DMS 273 (cell line): Measurements from ENCODE around the gene SERPINC1.
"Not testable (repeated sequence)": the region's sequence is repeated elsewhere in the genome, so short reads cannot be mapped to it uniquely, and the experiment has no call there.

Experiments
- DNase-seq: peaks from one replicate; lab custom pipeline; 2025; ENCODE audit not compliant: unreplicated experiment; lab: John Stamatoyannopoulos, UW

SERPINC1 gene

DNA sequence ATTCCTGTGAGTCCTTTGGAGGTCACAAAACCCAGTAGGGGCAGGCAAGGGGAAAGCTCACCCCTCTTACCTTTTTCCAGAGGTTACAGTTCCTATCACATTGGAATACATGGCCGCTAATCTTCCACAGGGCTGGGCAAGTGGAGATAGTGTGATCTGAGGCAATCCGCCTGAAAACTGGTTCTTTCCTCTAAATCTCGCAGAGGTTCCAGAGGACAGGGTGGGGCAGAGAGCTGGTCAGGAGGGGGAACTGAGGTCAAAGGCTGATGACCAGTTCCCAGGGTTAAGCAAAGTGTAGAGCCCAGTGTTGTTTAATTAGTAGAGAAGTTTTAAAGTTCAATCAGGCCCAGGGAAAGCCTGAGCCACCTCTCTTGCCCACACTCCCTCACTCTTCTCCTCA is at the start of gene SERPINC1:
Gene SERPINC1 (minus strand): TSS at position 179 of the 400 bp plus-strand sequence. CDS start 68 bp downstream, at position 111.
- no peak for DNase-seq

DNA sequence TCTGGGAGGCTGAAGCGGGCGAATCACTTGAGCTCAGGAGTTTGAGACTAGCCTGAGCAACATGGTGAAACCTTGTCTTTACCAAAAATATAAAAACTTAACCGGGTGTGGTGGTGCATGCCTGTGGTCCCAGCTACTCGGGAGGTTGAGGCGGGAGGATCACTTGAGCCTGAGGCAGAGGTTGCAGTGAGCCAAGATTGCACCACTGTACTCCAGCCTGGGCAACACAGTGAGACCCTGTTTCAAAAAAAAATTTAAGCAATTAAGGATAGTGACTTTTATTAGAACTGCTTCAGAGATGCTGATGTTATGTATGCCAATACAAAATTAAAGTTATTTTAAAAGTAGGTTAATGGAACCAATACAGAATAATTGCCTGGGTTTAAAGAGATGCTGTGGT is 48.8 kb upstream of the SERPINC1 start:
- not testable (repeated sequence) for DNase-seq

DNA sequence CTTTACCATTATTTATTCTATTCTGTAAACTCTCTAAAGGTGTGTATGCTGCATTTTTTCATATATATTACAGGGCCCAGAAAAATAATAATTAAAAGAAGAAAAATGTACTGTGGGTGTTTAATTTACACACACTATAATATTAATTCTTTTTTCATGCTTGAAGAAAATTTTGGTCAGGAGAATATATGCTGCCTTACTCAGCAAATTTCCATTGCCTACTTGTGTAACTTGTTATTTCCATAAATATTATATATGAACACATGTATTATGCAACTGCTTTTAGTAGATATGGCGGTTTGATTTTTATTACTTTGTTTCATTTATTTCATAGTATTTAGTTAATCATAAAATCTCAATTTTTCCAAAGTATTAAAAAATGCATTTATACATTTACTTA is 46.4 kb upstream of the SERPINC1 start:
- DNase-seq: no peak

DNA sequence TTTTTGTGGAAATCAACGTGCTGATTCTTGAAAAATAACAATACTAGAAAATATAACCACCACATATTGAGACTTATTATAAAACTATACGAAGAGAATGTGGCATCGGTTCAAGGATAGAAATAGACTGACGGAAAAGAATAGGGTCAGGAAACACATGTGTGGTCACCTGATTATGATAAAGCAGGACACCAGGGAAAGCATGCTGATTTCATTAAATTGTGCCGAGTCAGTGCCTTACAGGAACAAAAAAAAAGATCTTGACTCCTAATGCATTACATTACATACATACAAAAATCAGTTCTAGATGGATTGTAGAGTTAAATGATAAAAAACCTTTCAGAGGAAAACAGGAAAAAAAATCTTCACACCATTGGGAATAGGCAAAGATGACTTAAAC is 43.5 kb upstream of the SERPINC1 start:
- no peak for DNase-seq

DNA sequence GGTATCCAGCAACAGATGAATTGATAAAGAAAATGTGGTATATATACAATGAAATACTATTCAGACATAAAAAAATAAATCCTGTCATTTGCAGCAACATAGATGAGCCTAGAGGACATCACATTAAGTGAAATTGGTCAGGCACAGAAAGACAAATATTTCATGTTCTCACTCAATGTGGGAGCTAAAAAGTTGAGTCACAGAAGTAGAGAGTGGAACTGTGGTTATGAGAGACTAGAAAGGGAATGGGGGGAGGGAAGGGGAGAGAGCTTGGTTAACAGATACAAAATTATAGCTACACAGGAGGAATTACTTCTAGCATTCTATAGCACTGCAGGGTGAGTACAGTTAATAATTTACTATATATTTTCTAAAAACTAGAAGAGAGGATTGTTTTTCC is 37.1 kb upstream of the SERPINC1 start:
- DNase-seq: no peak

DNA sequence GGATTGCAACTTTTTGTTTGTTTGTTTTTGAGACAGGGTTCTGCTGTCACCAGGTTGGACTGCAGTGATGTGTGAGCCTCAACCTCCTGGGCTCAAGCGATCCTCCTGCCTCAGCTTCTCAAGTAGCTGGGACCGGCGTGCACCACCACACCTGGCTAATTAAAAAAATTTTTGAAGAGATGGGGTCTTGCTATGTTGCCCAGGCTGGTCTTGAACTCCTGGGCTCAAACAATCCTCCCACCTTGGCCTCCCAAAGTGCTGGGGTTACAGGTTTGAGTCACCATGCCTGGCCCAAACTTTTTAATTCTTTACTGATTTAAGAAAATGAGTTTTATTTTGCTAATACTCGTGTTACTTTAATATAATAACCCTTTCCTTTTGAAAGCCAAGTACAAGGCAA is 31.5 kb upstream of the SERPINC1 start:
- no peak for DNase-seq

DNA sequence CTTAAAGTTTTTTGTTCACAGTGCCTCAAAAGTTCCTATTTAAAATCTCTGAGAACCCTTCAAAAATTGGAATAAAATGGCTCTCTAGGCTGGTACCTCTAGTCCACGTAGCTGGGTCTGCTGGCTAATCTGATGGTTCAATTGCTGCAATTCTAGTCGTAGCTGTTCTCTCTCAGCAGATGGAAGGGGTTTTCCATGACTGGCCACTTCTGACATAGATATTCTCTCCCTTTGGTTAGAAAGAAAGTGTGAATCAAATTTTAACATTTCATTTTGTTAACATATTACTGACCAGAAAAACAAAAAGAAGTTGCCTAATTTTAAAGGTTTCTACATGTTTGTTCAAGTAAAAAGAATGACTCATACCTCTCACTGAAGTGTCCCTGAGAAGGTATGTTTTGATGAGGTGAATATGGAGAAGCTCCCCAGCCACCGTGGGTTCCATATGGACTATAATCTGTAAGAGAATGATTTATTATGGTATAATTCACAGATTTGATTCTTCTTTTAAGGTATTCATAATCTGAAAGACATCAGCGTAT is 29.3 kb upstream of the SERPINC1 start:
- no peak for DNase-seq

DNA sequence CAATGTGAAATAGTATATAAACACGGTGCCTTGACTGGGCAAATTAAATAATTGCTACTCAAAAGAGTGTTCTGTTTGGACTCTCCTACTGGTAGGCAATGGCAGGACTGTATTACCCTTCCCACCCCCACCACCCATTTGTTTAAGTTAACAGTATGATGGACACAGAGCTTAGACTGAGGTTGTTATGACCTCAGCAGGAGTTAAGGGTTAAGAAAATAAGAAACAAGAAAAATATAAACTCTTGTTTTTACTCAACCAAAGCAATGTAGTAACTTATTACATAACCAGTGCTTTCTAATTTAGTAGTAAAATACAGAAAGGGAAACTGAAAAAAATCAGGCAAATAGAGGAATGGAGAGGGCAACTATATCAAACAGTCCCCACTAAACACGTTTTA is 19.9 kb upstream of the SERPINC1 start:
- DNase-seq: no peak

DNA sequence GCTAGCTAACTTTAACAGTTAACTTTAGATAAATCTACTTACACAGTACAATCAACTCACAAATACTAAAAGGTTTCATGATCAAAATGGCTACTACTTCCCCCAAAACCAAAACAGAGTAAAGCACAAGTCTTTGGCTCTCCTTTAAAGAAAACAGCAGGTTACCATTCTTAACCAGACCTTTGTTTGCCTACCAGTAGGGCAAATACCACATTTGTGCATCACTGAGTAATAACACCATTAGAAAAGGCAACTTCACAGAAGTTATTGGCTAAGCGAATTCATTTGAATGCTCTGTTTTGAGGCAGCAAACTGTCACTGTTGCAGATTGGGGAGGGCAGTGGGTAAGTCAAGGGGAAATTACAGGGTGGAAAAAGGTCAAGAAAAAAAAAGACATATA is 17.3 kb upstream of the SERPINC1 start:
- no peak for DNase-seq

DNA sequence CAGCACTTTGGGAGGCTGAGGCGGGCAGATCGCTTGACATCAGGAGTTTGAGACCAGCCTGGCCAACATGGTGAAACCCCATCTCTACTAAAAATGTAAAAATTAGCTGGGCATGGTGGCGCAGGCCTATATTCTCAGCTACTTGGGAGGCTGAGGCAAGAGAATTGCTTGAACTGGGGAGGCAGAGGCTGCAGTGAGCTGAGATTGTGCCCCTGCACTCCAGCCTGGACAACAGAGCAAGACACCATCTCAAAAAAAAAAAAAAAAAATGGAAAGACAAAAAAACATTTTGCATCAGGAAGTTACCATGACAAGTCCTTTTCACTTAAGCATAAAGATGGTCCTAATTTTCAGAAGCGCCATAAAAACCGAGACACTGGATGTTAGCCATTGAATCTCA is 13.4 kb upstream of the SERPINC1 start:
- DNase-seq: not testable (repeated sequence)

DNA sequence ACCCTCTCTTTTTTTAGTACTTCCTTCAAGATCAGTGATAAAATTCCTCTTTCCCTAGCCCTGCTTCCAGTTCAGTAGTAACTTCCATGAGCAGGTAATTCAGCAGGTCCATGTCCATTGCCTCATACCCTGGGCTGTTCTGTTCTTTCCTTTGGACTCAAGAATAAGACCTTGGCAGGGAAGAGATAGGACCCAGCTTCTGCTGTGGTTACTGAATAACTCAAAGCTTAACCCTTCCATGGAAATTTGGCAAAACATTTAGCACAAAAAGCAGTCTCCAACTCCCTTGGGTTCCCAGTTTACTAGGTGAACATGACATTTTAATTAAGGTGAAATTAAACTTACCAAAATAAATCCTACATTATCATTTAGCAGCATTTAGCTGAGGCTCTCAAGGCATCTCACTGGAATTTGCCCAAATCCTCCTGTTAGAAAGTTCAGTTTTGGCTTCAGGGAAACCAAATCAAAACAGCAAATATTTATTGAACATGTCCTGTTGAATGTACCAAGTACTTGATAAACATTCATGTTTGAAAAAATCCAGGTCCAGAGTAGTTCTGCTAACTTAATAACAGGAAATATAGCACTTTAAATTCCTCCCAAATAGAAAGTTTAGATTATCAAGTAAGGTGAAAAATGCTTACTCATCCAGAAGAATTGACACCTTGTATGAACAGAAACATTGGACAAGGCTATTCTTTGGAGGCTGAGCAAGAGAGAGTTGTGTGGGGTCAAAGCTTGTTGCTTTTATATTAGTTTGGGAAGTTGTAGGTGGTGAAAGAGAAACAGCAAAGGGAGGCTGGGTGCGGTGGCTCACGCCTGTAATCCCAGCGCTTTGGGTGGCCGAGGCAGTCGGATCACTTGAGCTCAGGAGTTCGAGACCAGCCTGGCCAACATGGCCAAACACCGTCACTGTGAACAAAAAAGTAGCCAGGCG is 8.4 kb upstream of the SERPINC1 start:
- DNase-seq: no peak

DNA sequence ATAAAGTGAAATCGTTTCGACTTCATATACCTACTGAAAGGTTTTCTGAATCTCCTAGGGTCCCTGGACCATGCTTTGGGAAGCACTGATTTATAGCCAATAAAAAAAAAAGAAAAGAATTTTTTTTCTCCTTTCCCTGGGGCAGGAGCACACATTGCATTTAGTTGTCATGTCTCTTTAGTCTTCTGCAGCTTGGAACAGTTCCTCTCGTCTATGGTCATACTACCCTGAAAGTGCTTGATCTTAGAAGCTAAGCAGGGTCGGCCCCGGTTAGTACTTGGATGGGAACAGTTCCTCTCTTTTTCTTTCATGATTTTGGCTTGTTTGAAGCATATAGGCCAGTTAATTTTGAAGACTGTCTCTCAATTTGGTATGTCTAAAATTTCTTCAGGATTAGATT is 3.7 kb upstream of the SERPINC1 start:
- no peak for DNase-seq

DNA sequence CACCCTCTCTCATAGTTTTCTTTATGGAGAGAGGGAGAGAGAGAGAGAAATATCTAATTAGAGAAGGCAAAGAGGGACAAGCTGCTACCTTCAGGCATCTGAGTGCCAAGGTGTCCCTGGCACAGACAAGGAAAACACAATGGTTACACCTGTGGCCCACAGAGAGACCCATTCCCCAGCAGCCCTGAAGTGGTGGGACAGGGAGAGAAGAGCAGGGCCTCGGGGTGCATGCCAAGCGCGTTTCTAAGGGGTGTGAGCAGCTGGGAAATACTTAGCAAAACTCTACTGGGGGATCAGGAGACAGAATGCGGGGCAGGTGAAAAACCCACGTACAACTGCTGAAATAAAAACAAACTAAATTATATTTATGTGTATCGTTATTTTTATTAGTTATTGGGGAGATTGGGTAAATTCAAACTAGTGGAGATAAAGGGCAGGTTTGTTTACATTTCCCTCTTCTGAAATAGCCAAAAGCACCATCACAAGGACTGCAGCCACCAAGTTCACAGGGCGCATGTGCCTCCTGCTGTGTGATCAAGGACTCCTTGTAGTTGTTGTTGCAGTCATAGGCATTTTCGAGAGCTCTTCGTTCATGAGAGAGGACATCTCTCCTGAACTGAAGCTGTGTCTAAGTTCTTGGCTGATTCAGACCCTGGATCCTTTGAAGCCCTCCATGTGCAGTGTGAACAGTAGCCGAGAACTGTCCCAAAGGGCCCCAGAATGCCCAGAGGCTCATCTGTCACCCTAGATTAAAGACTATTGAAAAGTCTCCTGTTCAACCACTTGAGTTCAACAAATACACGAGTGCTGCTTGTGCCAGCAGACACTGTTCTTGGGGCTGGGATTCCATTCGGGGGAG is 737 bp upstream of the SERPINC1 start:
- no peak for DNase-seq

DNA sequence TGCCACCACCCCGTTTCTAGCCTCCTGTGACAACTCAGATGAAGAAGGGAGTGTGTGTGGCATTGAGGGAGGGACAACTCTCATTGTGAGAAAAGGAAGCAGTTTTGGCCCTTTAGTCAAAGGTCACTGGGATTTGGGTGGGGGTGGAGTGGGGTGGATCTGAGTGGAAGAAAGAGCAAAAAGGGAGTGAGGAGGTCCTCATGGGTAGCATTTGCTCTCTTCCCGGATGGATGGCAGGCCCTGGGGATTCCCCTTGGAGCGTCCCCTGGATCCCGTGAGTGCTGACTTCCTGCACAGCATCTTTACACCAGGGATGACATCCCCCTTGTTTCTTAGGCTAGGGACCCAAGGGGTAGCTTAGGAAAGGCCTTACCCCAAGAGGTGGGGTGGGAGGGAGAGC is 460 bp downstream of the SERPINC1 start:
- no peak for DNase-seq

DNA sequence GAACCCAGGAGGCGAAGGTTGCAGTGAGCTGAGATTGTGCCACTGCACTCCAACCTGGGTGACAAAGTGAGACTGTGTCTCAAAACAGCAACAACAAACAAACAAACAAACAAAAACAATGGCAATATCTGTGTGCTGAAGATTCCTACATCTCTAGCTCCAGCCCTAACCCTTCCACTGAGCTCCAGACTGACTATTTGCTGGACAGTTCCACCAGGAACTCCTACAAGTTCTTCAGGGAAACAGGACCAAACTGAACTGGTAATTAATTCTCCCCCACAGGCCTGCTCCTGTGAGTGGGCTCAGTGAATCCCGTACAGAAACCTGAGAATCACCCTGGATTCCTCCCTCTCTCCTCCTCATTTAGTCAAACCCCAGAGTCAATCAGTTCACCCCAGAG is 1.5 kb downstream of the SERPINC1 start:
- no peak for DNase-seq

DNA sequence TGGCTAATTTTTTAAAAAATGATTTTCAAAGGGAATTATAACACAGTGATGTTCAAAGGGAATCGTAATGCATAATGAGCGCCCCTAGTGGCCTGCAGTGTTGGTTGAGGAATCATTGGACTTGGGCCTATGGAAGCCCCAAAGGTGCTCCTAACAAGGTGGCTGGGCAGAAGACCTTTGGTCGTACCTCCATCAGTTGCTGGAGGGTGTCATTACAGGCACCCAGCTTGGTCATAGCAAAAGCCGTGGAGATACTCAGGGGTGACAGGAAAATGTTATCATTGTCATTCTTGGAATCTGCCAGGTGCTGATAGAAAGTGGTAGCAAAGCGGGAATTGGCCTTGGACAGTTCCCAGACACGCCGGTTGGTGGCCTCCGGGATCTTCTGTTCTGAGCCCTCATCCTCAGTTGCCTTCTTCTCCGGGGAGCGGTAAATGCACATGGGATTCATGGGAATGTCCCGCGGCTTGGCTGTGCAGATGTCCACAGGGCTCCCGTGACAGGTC is 2.7 kb downstream of the SERPINC1 start:
- peak; percentile 73 for DNase-seq

DNA sequence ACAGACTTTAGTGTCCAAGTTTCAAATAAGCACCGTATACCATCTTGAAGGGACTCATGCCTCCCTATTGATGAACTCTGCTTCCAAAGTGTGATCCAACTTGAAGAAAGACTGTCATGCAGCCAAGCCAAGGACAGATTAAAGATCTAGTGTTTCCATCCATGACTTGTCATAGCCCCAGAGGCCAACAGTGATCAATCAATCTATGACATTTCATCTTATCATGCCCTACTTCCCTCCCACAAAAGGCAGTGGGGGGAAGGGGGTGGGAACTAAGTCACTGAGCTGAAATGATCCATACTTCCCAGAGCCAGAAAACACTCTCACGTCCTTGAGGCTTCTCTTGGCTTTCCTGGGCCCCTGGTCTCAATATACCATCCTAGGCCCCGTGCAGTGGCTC is 4.0 kb downstream of the SERPINC1 start:
- DNase-seq: no peak

DNA sequence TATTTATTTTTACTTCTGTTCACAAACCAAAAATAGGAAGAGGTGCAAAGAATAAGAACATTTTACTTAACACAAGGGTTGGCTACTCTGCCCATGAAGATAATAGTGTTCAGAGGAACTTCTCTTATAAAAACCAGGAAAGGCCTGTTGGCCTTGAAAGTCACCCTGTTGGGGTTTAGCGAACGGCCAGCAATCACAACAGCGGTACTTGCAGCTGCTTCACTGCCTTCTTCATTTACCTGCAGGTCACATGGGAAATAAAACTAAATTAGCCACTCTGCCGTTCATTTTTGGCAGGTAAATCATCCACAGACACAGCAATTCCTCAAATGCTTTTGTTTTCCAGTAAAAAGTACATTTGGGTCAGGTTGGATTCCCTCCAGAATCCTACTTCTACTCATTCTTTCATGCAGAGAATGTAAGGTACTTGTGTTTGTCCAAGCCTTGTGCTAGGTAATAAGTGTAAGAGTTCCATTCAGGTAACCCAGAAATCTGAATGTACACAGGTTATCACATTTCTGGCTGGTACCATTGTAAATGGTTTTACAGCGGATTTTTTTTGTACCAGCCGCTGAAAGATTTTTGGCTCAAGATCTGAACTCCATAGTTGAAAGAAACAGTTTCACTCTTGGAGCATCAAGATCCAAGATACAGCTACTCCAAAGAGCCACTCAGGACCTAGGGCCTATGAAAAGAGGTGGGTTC is 13.1 kb downstream of the SERPINC1 start:
- DNase-seq: no peak

DNA sequence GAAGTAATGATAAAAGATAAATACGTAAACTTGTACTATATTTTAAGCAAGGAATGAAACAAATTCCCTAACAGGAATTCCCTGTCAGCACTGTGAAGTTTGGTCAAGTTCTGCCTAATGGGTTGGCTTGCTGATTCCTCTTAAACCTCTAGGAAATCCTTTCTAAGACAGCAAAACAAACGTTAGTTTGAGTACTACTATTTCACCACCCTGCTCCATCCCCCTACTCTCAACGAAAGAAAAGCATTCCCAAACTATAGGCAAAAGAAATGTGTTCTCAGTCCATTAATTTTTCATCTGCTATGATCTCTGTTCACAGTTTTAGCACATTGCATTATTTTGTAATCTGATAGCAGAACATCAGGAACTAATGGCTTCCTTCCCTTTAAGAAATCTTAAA is 16.1 kb downstream of the SERPINC1 start:
- DNase-seq: no peak

DNA sequence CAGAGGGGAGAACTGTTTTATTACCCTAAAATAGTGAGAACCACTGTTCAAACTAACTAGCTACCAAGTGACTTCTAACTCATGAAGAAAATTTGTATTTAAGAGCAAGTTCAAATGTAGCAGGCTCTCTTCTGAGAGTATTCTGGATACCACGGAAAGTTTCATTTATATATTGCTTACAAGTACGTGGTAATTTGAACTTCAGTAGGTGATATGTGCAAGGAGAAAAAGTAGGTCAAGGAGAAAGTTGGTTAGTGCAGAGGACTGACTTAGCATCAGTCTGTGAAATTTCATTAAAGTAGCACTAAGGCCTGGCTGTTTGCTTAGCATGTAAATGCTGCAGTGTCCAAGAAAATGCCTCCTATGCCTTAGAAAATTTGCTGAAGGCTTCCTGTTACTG is 16.7 kb downstream of the SERPINC1 start:
- no peak for DNase-seq

DNA sequence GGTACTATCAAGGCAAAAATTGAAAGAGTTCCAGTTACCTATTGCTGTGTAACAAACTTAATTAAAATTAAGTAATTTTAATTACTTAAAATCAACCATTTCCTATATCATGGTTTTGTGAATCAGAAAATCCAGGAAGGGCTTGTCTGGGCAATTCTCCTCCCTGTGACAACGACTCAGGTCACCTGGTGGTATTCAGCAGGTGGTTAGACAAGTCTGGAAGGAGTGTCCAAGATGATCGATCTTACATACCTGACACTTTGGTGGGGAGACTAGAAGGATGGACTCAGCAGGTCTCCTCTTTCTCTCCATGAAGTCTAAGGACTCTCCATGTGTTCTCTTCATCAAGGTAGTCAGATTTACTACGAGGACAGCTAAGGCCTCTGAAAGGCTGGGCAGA is 22.9 kb downstream of the SERPINC1 start:
- no peak for DNase-seq
